ENCODE results near the gene SH3RF3.

Gene SH3RF3

GRCh38 chr2:109411640-109412325, 282.8 kb downstream of the SH3RF3 start:
- no peak for DNase-seq (ENCODE audit: low read depth, low spot score)

GRCh38 chr2:109415581-109416013, 286.6 kb downstream of the SH3RF3 start:
- DNase-seq (ENCODE audit: low read depth, low spot score), result no peak

DNA sequence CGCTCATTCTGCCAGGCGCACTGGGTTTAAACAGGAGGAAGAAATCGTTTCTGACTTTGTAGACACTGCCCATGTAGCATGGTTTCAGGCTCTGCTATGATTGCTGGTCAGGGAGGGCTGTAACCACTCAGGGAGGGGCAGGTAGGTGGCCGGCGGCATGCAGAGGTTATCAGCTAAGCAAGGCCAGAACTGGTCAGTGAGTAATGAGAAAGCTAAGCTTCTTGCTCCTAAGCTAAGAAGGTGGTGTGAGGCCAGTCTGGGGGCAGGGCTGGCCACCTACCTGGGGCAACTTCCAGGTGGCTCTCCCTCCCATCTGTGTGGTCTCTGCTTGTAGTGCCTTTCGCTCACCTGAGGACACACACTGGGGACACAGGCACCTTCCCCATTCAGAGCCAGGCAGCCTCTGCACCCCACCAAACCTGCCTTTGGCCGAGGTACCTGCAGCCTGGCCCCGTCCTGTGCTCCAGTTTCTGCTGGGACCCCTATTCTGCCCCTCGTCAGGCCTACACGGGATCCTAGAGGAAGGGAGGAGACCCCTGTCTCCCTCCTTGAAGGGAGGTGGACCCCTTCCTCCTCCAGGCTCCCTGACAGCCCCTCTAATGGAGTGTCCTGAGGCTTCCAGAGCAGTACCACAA, 288.8 kb downstream of the SH3RF3 start:
- DNase-seq (ENCODE audit: low read depth, low spot score), result no peak

GRCh38 chr2:109418716-109419115, 289.7 kb downstream of the SH3RF3 start:
- no peak for DNase-seq (ENCODE audit: low read depth, low spot score)

DNA sequence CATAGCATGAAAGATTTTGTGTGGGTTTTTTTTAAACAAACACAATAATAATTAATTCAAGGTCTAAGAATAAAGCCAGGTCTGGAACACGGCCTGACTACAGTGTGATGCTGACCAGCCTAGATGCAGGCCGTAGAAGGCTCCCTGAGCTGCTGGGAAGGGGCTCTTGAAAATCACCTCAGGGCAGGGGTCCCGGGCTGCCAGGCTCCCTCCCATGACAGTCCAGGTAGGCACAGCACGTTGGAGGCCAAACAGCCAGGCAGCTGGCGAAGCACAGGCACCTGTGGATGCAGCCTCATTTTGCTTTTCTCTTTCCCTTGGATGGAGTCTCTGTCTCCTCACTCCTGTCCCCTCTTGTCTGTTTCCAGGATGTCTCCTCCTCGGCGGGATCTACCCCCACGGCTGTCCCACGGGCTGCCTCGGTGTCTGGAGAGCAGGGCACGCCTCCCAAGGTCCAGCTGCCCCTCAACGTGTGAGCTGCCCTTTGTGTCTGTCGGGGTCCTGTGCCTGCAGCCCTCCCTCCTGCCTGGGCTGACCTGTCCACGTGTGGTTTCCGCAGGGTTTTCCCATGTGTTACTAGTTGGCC, 290.3 kb downstream of the SH3RF3 start:
- DNase-seq (ENCODE audit: low read depth, low spot score), result no peak

- DNase-seq (ENCODE audit: low read depth, low spot score), result no peak
Measured at GRCh38 chr2:109419960-109420370, 291.0 kb downstream of the SH3RF3 start.

- DNase-seq (ENCODE audit: low read depth, low spot score), result no peak
Measured at GRCh38 chr2:109421101-109421500, 292.1 kb downstream of the SH3RF3 start.

DNA sequence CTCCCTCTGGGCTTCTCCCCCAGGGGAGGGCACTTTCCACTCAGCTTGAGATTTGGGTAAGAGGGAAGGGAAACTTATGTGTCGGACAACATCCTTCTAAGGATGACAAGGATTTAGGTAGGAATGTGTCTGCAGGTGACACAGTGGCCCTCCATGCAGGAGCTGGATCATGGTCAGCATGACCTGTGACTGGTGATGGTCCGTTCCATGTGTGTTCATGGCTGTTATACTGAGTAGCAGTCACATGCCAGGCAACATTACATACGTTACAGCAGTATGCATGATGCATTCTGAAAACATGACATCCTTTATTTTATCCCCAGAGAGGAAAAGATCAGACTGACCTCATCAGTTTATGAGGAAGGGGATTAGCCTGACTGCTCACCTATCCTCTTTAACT, 292.6 kb downstream of the SH3RF3 start:
- DNase-seq (ENCODE audit: low read depth, low spot score), result no peak

- DNase-seq (ENCODE audit: low read depth, low spot score), result no peak
Measured at GRCh38 chr2:109422071-109422757, 293.2 kb downstream of the SH3RF3 start.

GRCh38 chr2:109422758-109423500, 293.9 kb downstream of the SH3RF3 start:
- no peak for DNase-seq (ENCODE audit: low read depth, low spot score)

- no peak for DNase-seq (ENCODE audit: low read depth, low spot score)
Measured at GRCh38 chr2:109423556-109424359, 294.8 kb downstream of the SH3RF3 start.

DNA sequence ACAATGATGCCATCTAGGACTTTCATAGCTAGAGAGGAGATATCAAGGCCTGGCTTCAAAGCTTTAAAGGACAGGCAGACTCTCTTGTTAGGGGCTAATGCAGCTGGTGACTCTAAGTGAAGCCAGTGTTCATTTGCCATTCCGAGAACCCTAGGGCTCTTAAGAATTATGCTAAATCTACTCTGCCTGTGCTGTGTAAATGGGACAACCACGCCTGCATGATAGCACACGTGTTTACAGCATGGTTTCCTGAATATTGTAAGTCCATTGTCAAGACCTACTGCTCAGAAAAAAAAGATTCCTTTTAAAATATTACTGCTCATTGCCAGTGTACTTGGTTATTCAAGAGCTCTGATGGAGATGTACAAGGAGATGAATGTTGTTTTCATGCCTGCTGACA, 296.4 kb downstream of the SH3RF3 start:
- DNase-seq (ENCODE audit: low read depth, low spot score), result no peak

- DNase-seq (ENCODE audit: low read depth, low spot score), result no peak
Measured at GRCh38 chr2:109427661-109428091, 298.7 kb downstream of the SH3RF3 start.

GRCh38 chr2:109428281-109428680, 299.3 kb downstream of the SH3RF3 start:
- no peak for DNase-seq (ENCODE audit: low read depth, low spot score)

GRCh38 chr2:109428841-109429566, 300.0 kb downstream of the SH3RF3 start:
- no peak for DNase-seq (ENCODE audit: low read depth, low spot score)

DNA sequence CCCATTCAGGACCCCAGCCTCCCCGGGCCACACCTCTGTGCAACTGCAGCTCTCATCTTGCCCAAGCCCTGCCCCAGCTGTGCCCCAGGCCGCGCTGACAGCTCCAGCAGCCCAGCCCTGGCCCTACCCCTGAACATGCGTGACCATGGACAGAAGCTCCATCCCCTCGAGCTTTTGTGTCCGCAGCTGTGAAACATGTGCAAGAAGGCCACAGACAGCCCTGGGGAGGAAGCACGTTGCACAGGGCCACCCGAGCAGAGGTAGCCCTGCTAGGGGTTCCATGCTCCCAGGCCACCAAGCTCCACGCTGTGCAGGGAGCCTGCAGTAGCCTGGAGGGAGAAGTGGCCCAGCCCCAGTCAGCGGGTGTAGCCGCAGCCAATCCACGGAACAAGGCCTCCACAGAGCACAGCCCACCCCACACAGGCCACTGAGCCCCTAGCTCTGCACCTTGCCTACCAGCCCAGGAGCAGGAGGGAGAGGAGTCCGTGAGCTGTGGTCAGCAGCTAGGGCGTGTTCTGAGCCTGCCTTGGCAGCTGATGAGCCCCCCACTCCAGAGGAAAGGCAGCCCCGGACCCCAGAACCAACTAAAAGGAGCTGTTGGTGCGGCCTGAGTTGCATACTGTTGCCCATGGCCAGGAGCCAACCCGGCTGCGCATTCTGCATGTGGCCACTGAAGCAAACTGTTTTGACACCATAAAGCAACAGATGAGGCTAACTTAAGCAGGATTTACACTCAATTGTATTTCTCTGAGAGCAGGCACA, 300.7 kb downstream of the SH3RF3 start:
- DNase-seq (ENCODE audit: low read depth, low spot score), result no peak

- no peak for DNase-seq (ENCODE audit: low read depth, low spot score)
Measured at GRCh38 chr2:109430329-109430636, 301.3 kb downstream of the SH3RF3 start.

DNA sequence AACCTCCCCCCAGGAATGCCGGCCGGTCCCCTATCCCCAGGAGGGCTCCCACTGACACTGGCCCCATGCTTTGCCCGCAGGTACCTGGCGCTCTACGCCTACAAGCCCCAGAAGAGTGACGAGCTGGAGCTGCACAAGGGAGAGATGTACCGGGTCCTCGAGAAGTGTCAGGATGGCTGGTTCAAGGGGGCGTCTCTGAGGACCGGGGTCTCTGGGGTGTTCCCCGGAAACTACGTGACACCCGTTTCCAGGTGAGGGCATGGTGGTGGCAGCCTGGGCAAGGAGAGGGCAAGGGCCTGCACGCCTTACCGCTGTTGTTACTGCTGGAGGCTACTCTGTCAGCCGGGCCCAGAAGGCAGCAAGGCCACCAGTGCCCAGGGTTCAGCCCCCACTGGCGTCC, 303.4 kb downstream of the SH3RF3 start:
- no peak for DNase-seq (ENCODE audit: low read depth, low spot score)

- no peak for DNase-seq (ENCODE audit: low read depth, low spot score)
Measured at GRCh38 chr2:109433486-109433885, 304.5 kb downstream of the SH3RF3 start.

- DNase-seq (ENCODE audit: low read depth, low spot score), result no peak
Measured at GRCh38 chr2:109433926-109434325, 304.9 kb downstream of the SH3RF3 start.

All from activated naive CD8-positive, alpha-beta T cell treated with anti-CD3 and anti-CD28 coated beads, Interleukin-2, amount 50 U/mL, for 16 hours (primary cell).